PC-3 (cell line): ENCODE measurements around the gene TRIM39.

Source experiments
- EZH2 ChIP-seq: fragments of 300-600 bp; sonication (generic); IDR thresholded peaks from one replicate; pipeline ENCODE4 v1.6.1; 2017; ENCODE audit warnings: antibody characterized with exemption, mild to moderate bottlenecking, low read length; ENCODE audit not compliant: unreplicated experiment
- TF ChIP-seq, protein P1 (sequence below): fragments of 300-600 bp; sonication (generic); conservative IDR thresholded peaks from 2 replicates; pipeline ENCODE4 v1.5.1; 2017; ENCODE audit warnings: antibody characterized with exemption, low read depth, mild to moderate bottlenecking, low read length

DNA sequence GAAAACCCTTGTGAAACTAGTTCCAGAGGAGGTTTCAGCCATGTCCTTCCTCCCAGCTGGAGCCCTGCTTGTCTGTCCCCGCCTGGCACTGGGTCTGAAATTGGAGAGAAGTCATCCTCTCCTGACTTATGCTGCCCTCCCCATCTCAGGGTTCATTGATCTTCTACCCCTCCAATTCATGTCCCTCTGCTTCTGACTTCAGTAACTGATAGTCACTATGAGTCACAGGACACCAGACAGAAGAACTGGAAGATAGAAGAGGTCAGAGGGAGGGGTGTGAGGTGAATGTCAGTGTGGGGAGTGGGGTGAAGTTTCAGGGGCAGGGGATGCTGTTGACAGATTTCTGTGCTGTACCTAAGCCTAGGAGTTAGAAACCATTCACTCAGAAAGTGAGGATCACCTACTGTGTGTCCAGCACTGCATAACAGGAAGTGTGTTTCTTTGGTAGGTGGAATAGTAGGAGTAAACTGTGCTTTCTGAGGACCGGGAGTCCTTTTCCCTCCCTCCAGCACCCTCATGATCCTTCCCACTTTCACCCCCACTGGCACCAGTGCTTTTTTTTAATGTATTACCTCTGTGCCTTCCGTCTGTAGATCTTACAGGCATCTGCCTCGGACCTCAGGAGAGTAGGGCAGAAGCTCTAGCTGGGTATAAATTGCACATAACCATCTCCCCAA lies 17.6 kb downstream of the TRIM39 start:
- TF ChIP-seq, protein P1, sequence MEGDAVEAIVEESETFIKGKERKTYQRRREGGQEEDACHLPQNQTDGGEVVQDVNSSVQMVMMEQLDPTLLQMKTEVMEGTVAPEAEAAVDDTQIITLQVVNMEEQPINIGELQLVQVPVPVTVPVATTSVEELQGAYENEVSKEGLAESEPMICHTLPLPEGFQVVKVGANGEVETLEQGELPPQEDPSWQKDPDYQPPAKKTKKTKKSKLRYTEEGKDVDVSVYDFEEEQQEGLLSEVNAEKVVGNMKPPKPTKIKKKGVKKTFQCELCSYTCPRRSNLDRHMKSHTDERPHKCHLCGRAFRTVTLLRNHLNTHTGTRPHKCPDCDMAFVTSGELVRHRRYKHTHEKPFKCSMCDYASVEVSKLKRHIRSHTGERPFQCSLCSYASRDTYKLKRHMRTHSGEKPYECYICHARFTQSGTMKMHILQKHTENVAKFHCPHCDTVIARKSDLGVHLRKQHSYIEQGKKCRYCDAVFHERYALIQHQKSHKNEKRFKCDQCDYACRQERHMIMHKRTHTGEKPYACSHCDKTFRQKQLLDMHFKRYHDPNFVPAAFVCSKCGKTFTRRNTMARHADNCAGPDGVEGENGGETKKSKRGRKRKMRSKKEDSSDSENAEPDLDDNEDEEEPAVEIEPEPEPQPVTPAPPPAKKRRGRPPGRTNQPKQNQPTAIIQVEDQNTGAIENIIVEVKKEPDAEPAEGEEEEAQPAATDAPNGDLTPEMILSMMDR: no peak
- no peak for TF ChIP-seq EZH2
